Tongue (tissue), 2 donors: Measurements from ENCODE around the gene PTGES. TPM values are rescaled to one million over a fixed set of nuclear protein-coding genes. Genes with fewer than 3 reads are reported as not detected.
"Not testable (repeated sequence)": the region's sequence is repeated elsewhere in the genome, so short reads cannot be mapped to it uniquely, and the experiment has no call there.

Source experiments
- DNase-seq: peaks from one replicate; pipeline ENCODE4 v3.0.0-alpha.2; 2015
- total RNA-seq: library from RNA; depleted of rRNA; stranded (reverse); fragments of >200 nt; gene quantifications from one replicate; pipeline ENCODE4 v1.2.3, GENCODE V29; 2014

Gene PTGES
- total RNA-seq, 1 donor from 2014 or later = 7.5 TPM

GRCh38 chr9:129769669-129770068 is 16.8 kb upstream of the PTGES start:
- no peak for DNase-seq

GRCh38 chr9:129768486-129768885 is 15.6 kb upstream of the PTGES start:
- DNase-seq = no peak

GRCh38 chr9:129765764-129766317 is 13.0 kb upstream of the PTGES start:
- DNase-seq = no peak

DNA sequence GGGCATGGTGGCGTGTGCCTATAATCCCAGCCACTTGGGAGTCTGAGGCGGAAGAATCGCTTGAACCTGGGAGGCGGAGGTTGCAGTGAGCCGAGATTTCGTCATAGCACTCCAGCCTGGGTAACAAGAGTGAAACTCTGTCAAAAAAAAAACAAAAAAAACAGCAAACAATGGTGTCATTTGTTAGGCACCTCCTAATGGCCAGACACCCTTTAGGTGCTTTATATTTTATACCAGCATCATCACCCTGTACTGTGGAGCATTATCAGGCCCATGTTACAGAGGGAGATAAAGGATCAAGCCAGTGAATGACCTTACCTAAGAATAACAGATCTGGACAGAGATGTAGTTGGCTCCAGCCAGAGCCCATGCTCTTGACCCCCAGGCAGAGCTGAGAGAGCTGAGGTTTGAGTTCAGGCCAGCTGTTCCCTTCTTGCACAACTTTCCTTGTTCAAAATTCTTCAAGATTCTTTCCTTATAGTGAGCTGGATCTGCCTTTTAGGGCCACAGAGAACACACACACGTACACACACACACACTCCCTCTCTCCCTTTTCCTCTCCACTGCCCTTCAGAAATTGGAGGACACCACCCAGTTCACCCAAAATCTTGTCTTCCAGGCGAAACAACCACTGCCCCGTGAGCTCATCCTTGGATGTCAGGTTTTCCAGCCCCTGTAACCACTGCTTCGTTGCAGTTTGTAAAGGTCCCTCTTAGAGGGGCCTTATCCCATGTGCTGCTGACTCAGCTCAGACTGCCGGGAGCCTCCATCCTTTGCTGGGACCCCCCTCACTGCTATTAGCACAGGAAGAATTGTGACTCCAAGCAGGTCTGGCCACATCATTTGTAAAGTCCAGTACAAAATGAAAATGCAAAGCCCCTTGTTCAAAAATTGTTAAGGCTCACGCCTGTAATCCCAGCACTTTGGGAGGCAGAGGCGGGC is 10.4 kb upstream of the PTGES start:
- peak; percentile 21 for DNase-seq

GRCh38 chr9:129762370-129762984 is 9.6 kb upstream of the PTGES start:
- peak; percentile 32 for DNase-seq

DNA sequence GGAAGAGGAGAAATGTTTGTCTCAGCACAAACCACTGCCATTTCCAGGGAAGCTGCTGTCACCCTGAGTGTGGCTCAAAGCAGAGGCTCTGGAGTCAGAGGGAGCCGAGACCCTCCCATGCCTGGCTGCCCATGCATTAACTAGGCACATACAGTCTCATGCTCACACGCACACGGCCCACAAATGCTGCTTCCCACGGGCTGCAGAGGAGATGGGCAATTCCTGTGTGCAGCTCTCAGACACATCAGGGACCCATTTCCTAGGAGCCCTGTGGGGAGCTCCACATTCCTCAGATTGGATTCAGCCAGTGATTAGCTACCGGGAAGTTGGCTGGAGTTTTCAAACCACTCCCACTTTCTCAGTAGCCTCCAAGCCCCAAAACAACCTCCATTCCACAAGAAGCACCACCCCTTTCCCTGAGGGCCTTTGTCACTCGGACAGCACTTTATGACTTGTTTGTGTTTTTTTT is 9.1 kb upstream of the PTGES start:
- DNase-seq = peak; percentile 30

DNA sequence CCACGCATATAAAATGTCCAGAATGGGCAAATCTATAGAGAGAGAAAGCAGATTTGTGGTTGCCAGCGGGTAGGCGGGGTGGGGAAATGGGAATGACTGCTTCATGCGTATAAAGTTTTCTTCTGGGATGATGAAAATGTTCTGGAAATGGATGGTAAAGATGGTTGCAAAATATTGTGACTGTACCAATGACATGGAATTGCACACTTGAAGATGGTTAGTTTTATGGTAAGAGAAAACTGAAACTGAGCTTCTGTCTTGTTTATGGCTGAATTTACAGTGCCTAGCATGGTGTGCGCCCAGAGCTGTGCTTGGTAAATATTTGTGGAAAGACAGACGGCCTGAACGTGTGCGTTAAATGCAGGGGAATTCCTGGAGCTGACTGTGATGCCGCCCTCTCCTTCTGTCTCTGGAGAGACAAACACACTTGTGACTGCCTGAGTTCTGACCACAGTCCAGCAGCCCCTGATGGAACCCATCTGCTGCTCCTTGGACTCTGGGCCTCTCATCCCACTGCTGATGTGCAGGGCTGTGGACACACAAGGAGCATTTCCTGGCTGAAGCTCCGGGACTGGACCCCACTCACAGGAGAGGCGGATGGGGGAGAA is 8.6 kb upstream of the PTGES start:
- peak; percentile 48 for DNase-seq

- DNase-seq = not testable (repeated sequence)
Observed at GRCh38 chr9:129760784-129761183, 7.9 kb upstream of the PTGES start.

- no peak for DNase-seq
Observed at GRCh38 chr9:129759804-129760502, 7.1 kb upstream of the PTGES start.

GRCh38 chr9:129759319-129759718 is 6.5 kb upstream of the PTGES start:
- no peak for DNase-seq

GRCh38 chr9:129757045-129757444 is 4.2 kb upstream of the PTGES start:
- DNase-seq = no peak

- DNase-seq = no peak
Observed at GRCh38 chr9:129756191-129756590, 3.3 kb upstream of the PTGES start.

DNA sequence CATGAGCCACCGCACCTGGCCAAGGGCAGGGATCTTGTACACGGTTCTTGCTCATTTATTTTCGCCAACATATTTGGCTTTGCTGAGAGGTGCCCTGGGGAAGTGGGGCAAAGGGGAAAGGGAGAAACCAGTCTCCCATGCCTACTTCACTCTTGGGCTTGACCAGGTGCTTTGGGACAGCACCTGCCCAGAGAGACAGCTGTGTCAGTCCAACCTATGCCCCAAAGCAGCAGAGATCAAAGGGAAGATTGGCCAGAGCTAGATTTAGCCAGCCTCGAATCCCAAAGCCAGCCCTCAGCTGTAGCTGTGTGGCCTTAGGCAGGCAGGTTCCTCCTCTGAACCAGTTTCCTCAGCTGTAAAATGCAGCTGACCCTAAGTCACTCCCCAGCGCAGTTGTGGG is 2.3 kb upstream of the PTGES start:
- no peak for DNase-seq

- peak; percentile 22 for DNase-seq
Observed at GRCh38 chr9:129751841-129752801, 721 bp downstream of the PTGES start.

DNA sequence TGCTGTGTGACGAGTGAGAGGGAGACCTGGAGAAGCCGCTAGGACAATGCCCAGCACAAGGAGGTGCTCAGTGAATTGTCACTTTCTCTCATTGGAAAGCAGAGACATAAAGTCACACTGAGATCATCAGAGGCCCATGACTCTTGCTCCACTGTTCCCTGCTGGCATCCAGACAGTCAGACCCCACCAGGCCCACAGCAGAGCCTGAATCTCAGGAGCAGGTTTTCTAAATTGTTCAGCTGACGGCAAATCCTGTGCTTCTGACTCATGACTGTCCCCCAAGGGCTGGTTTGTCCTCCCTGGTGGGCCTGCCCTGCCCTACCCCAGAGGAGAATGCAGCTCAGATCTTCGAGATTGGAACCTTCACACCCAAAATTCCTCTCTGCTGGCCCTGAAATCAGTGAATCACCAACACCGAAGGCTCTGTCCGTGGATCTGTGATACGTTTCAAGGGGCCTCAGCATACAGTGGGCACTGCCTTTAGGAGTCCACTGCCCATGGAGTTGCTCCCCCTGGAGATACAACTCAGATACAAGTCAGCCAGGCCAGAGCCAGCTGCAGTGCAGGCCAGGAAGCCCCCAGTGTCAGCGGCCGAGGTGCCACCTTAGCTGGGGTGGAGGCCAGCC is 2.7 kb downstream of the PTGES start:
- no peak for DNase-seq

DNA sequence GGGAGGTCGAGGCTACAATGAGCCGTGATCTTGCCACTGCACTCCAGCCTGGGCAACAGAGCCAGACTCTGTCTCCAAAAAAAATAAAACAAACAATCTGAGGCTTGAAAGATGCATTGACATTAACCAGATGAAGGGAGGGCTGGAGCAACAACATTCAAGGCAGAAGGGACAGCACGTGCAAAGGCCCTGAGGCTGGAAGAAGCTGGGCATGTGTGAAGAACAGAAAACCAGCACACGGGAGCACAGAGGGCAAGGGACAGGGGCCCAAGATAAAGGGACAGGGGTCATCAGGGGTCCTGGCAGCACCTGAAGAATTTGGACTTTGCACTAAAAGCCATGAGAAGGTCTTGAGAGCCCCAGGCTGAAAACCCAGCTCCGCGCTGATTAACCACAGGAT is 3.3 kb downstream of the PTGES start:
- no peak for DNase-seq

GRCh38 chr9:129749052-129749451 is 3.8 kb downstream of the PTGES start:
- DNase-seq = not testable (repeated sequence)

DNA sequence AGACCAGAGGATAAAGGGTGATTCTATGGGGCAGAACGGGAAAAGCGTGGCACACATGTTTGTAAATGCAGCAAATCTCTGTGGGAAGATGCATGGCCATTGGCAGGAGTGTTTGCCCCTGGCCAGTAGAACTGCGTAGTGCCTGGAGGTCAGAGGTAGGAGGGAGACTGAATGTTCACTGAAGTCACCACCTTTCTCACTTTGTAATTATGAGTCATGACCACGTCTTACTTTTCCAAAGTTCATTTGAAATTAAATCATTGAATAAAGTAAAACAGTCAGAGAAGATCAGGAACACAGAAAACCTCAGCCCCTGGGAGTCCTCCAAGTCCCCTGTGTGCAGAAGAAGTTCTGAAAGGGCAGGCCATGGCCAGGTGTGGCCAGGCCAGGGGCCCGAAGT is 4.6 kb downstream of the PTGES start:
- no peak for DNase-seq

DNA sequence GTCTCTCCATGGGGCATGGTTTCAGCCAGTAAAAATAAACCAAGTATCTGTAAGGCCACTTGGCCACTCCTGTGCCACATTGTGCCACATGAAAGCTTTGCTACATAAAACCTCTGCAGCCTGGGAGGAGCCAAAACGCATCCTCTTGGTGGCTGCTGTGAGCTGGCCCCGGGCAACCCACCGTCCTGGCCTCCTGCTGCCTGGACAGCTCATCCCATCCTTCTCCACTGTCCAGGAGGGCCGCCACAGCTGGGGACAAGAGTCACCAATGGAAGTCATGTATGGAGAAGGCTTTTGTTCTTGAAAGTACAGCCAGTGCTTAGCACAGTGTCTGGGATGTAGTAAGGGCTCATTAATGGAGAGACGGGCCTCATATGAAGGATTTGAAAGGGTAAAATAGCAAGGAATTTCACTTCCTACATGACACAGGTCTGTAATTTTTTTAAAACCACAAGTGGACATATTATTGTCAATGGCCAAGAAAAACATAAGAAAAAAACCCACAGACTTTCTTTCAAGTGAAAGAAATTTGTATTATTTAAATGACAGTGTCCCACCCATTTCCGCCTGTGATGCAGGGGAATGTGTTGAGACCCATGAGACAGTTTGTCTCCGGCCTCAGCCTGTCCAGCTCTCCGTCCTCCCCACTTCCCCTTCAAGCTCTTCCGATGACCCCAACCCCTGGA is 6.6 kb downstream of the PTGES start:
- DNase-seq = no peak

GRCh38 chr9:129745200-129745599 is 7.6 kb downstream of the PTGES start:
- DNase-seq = no peak
